Measurements from ENCODE around the gene CASQ2. TPM values are rescaled to one million over a fixed set of nuclear protein-coding genes. Genes with fewer than 3 reads are reported as not detected.

CASQ2 gene
- total and polyA plus RNA-seq, 9 of the 15 experiments (the other 6 are each of a cell fraction or from before 2014, with no cell fraction given): not detected

- TF ChIP-seq CHCHD3 (CRISPR knock-in tag; IDR thresholded peaks at IDR 0.05) (no peak), E2F6 (IDR thresholded peaks at IDR 0.05; ENCODE audit: borderline replicate concordance in 1 of 2, extremely low read depth in 1 of 2, insufficient read depth in 1 of 2, insufficient read length in 1 of 2, low read depth in 1 of 2, low read length in 1 of 2, poor library complexity in 1 of 2, severe bottlenecking in 1 of 2) (no peak), HNRNPL (IDR thresholded peaks at IDR 0.05; ENCODE audit: low read depth, low read length) (no peak), SMAD1 (IDR thresholded peaks at IDR 0.05; ENCODE audit: low read depth, low read length, partially characterized antibody) (no peak), HMG20A (CRISPR knock-in tag; conservative IDR thresholded peaks at IDR 0.05) (no peak), CREB3 (tag; conservative IDR thresholded peaks at IDR 0.05; ENCODE audit: low read depth) (no peak), ELF1 (tag; IDR thresholded peaks at IDR 0.05) (peak; percentile 69), TEAD2 (tag; IDR thresholded peaks at IDR 0.05) (no peak), AFF1 (IDR thresholded peaks at IDR 0.05; ENCODE audit: low read depth in 1 of 2, partially characterized antibody in 2 of 2) (no peak), ZC3H4 (CRISPR knock-in tag; IDR thresholded peaks at IDR 0.05; ENCODE audit: borderline replicate concordance) (no peak), CREB5 (CRISPR knock-in tag; IDR thresholded peaks at IDR 0.05) (no peak), ZNF589 (CRISPR knock-in tag; IDR thresholded peaks at IDR 0.05; ENCODE audit: low read depth) (peak; percentile 71), ZNF408 (CRISPR knock-in tag; IDR thresholded peaks at IDR 0.05; ENCODE audit: low read depth) (no peak), ZNF436 (CRISPR knock-in tag; IDR thresholded peaks at IDR 0.05) (no peak), BMI1 (IDR thresholded peaks at IDR 0.05; ENCODE audit: low read length) (no peak), ZNF175 (CRISPR knock-in tag; IDR thresholded peaks at IDR 0.05; ENCODE audit: low read depth) (0 out of 2 replicates have a peak, but pooled peaks have one; percentile 11), NKRF (IDR thresholded peaks at IDR 0.05; ENCODE audit: borderline replicate concordance) (no peak)
These were observed 42.8 kb upstream of the CASQ2 start (continued) for GRCh38 chr1:115811140-115811828.

Measured in K562 (cell line).